ENCODE measurements around the gene GABRA4. TPM values are rescaled to one million over a fixed set of nuclear protein-coding genes. Genes with fewer than 3 reads are reported as not detected.

GABRA4 gene
- total RNA-seq, 3 donors from 2014 or later, result 0.32 to 0.99 TPM; not detected in 1

DNA sequence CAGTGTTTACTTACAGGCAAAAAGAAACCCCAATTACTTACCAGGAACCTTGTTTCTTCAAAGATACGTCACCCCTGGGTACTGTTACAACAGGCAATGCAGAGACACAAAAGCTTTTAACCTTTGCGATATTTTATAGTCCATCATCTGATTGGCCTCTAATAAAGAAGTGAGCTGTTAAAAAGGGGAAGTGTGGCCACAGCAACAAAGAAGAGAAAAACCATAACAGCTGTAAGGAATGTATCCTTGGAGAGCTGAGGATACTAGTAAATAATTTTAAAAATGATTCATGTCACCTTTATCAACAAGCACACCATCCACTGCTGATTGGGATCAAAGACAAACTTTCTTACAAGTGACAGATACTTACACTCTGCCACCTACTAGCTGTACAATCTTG is 14.1 kb downstream of the GABRA4 start:
- H3K4me3 ChIP-seq, result no peak overlapping the region
- TF ChIP-seq, protein P1, sequence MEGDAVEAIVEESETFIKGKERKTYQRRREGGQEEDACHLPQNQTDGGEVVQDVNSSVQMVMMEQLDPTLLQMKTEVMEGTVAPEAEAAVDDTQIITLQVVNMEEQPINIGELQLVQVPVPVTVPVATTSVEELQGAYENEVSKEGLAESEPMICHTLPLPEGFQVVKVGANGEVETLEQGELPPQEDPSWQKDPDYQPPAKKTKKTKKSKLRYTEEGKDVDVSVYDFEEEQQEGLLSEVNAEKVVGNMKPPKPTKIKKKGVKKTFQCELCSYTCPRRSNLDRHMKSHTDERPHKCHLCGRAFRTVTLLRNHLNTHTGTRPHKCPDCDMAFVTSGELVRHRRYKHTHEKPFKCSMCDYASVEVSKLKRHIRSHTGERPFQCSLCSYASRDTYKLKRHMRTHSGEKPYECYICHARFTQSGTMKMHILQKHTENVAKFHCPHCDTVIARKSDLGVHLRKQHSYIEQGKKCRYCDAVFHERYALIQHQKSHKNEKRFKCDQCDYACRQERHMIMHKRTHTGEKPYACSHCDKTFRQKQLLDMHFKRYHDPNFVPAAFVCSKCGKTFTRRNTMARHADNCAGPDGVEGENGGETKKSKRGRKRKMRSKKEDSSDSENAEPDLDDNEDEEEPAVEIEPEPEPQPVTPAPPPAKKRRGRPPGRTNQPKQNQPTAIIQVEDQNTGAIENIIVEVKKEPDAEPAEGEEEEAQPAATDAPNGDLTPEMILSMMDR (IDR thresholded peaks at IDR 0.05), result no peak
- H3K9me3 ChIP-seq, result no peaks in the 10 kb centered on the region
- intact Hi-C loops (cut with DNase I, micrococcal nuclease), result no loop called here
- no peak for DNase-seq
- H3K36me3 ChIP-seq (ENCODE audit: low read depth), result no peaks in the 10 kb centered on the region
- no peak for ATAC-seq
- H3K4me1 ChIP-seq (ENCODE audit: low read depth), result no peaks in the 10 kb centered on the region

DNA sequence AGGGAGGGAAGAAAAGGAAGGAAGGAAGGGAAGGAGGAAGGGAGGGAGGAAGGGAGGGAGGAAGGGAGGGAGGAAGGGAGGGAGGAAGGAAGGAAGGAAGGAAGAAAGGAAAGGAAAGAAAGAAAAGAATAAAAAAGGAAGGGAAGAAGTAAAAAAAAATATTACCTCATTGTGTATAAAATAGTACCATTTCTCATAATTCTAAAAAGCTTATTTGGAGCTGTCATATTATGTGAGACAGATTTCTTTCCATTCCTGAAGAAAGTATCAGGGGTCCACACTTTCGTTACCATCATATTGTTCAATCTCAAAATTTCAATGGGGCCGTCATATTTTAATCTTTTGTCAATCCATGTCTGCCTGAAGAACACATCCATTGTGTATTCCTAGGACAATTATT is 16.1 kb downstream of the GABRA4 start:
- no peak overlapping the region for H3K4me3 ChIP-seq
- ATAC-seq, result no peak
- TF ChIP-seq, protein P1 (IDR thresholded peaks at IDR 0.05), result no peak
- no peaks in the 10 kb centered on the region for H3K4me1 ChIP-seq (ENCODE audit: low read depth)
- DNase-seq, result no peak
- H3K36me3 ChIP-seq (ENCODE audit: low read depth), result no peaks in the 10 kb centered on the region
- intact Hi-C loops (cut with DNase I, micrococcal nuclease), result no loop called here
- no peaks in the 10 kb centered on the region for H3K9me3 ChIP-seq

DNA sequence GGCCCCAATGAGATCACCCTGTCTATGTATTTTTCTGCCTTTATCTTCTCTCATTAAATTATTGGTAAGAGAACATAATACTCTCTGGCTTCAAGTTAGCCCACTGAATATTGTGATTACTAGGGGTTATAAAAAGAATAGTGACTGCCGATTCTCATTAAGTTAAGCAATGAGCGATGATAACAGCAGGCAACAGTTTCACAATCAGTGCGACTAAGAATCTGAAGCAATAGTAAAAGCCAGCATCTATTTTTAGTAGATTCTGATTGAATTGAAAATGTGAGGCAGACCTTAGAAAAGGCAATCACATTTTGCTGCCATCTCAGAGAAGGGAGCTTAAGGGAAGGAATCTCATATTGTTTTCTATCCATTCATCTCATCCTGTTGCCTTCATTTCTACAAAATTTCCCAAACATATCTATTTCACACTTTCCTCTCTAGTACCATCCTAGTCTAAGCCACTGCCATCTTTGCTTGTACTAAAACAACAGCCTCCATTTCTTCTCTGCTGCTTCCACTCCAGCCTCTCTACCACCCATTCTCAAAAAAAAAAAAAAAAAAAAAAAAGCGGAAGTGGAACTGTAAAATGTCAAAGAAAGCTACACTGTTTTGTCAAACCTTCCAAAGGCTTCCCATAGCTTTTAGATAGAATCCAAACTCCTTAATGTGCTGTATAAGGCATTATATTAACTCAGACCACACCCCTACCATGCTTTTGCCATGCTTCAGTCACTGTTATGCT is 17.4 kb downstream of the GABRA4 start:
- no peaks in the 10 kb centered on the region for H3K9me3 ChIP-seq
- DNase-seq (no peak), ATAC-seq (no peak)
- intact Hi-C loops (cut with DNase I, micrococcal nuclease), result no loop called here
- H3K36me3 ChIP-seq (ENCODE audit: low read depth), result no peaks in the 10 kb centered on the region
- TF ChIP-seq, protein P1 (IDR thresholded peaks at IDR 0.05), result no peak
- no peak overlapping the region for H3K4me3 ChIP-seq
- H3K4me1 ChIP-seq (ENCODE audit: low read depth), result no peaks in the 10 kb centered on the region

DNA sequence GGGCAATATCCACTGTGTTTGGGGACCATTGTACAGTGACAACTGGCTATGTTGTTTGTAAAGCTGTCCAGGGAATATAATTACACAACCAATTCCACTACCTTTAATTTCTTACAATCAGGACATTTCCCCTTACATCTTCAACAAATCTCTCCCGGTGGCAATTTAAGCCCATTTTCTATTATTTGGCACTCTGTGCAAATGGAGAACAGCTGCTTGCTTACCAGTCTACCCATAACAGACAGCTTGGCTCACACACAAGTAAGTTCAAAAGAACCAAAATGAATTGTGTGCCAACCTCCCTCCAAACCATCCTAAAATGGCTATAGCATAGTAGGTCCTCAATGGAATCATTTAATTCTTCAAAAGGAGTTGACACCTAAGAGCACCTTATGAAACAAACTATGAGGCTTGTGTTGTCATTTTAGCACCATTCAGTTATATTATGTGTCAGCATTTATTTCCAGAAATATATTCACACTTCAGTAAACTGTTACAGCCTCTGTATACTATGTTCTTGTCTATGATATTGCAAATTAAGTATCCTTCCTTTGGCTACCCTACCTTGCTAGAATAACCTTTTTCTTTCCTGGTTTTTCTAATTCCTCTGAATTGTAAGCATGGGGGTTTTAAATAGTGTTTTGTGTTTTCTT is 18.4 kb downstream of the GABRA4 start:
- Histone ChIP-seq H3K36me3 (ENCODE audit: low read depth) (no peaks in the 10 kb centered on the region), H3K9me3 (no peaks in the 10 kb centered on the region), H3K4me1 (ENCODE audit: low read depth) (no peaks in the 10 kb centered on the region), H3K4me3 (no peak overlapping the region)
- no peak for DNase-seq
- intact Hi-C loops (cut with DNase I, micrococcal nuclease), result no loop called here
- TF ChIP-seq, protein P1 (IDR thresholded peaks at IDR 0.05), result no peak
- no peak for ATAC-seq

DNA sequence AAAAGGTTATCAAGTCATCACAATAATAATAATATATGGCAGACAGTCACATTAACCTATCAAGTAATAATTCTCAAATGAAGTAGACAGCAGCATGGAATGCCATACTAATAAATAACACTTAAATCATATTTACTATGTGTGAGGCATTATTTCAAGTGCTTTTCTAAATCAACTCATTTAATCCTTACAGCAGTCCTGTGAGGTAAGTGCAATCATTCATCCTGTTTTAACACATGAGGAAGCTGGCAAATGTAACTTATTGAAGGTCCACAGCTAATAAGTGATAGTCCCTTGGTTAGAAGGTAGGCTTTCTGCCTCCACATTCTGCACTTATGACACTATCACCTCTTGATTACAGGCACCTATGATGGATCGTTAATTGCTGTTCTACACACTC is 24.5 kb downstream of the GABRA4 start:
- no peak for DNase-seq
- Histone ChIP-seq H3K4me1 (ENCODE audit: low read depth) (no peaks in the 10 kb centered on the region), H3K4me3 (no peak overlapping the region), H3K9me3 (no peaks in the 10 kb centered on the region), H3K36me3 (ENCODE audit: low read depth) (no peaks in the 10 kb centered on the region)
- intact Hi-C loops (cut with DNase I, micrococcal nuclease), result no loop called here
- ATAC-seq, result no peak
- TF ChIP-seq, protein P1 (IDR thresholded peaks at IDR 0.05), result no peak
